NCI-H524 treated with DMSO at 0.1 percent for 48 hours (cell line): Measurements from ENCODE around the gene ASTL.
"Not testable (repeated sequence)": the region's sequence is repeated elsewhere in the genome, so short reads cannot be mapped to it uniquely, and the experiment has no call there.

Experiments
- DNase-seq: peaks from one replicate; lab custom pipeline; 2025; lab: John Stamatoyannopoulos, UW

Gene ASTL

GRCh38 chr2:96098900-96099590 lies 39.3 kb downstream of the ASTL start:
- DNase-seq, result no peak

GRCh38 chr2:96097951-96098823 lies 40.1 kb downstream of the ASTL start:
- DNase-seq, result no peak

DNA sequence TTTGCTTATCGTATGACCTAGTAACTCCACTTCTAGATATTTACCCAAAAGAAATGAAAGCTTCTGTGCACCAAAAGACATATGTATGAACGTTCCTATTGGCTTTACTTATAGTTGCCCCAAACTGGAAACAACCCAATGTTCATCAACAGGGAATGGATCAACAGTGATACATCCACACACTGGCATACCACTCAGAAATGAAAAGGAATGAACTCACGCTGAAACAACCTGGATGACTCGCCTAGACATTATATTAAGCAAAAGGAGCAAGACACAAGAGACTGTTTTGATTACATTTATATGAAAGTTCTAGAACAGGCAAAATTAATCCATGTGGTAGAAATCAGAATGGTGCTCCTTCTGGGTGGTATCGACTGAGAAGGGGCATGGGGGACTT lies 40.9 kb downstream of the ASTL start:
- no peak for DNase-seq

- no peak for DNase-seq
These were observed 43.1 kb downstream of the ASTL start for GRCh38 chr2:96095116-96095636.

GRCh38 chr2:96093528-96093927 lies 44.8 kb downstream of the ASTL start:
- DNase-seq, result no peak

GRCh38 chr2:96092951-96093350 lies 45.4 kb downstream of the ASTL start:
- no peak for DNase-seq

- DNase-seq, result no peak
These were observed 45.8 kb downstream of the ASTL start for GRCh38 chr2:96092573-96092877.

DNA sequence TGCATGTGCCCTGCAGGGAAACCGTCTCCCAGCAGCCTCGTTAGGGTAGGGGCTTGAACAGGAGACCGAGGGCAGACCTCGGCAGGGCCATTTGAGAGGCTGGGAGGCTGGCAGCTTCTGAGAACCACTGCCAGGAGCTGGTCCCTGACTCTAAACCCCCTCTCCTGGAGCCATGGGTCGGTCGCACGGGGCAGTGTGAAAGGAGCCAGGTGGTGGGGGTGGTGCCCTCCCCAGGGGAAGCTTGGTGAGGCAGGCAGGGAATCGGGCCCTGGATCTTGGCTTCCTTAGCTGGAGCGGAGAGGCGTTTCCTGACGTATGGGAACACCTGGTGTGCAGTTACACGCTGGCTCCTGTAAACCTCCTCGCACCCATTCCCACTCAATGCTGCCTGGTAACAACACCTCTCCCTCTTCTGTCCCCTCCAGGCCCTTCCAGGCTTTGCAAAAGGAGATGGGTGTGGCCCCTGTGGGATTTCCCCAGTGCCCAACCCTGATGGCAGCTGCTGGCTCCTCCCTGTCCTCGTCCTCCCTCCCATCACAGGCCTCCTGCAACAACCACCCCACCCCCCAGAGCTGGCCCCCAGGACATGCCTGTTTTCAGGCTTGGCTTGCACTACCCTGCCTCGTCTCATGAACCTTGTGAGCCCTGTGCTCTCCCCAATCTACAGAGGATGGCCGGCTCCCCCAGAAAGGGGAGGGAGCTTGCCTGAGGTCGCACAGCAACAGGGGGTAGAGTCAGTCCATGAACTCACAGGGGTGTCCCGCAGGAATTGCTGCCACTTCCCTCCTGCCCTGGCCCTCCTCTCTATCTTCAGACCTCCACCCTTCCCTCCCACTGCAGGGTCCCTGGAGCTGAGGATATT lies 46.4 kb downstream of the ASTL start:
- DNase-seq, result no peak

DNA sequence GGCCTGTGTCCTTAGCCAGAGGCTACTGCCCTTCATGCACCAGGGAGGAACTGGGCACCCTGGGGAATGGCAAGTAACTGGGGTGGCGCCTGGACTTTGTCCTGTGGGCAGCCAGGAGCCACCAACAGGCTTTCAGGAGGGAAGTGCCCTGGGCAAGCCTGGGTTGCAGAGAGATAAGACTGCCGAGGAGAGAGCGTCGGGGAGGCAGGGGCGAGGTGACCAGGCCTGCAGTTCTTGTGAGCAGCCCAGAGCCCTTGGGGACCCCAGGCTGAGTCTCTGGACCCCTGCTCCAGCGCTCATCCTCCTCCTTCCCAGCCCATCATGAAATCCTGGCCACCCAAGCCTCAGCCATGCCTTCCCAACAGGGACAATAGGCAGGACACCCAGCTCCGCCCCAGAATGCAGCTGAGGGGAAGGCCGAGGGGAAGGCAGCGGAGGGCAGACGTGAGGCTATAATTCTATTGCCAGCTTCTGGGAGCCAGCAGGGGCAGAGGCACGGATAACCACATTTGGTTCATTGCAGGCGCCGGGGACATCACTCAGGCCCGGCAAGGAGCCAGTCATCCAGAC lies 47.1 kb downstream of the ASTL start:
- no peak for DNase-seq

- DNase-seq, result no peak
These were observed 47.9 kb downstream of the ASTL start for GRCh38 chr2:96090196-96090926.

DNA sequence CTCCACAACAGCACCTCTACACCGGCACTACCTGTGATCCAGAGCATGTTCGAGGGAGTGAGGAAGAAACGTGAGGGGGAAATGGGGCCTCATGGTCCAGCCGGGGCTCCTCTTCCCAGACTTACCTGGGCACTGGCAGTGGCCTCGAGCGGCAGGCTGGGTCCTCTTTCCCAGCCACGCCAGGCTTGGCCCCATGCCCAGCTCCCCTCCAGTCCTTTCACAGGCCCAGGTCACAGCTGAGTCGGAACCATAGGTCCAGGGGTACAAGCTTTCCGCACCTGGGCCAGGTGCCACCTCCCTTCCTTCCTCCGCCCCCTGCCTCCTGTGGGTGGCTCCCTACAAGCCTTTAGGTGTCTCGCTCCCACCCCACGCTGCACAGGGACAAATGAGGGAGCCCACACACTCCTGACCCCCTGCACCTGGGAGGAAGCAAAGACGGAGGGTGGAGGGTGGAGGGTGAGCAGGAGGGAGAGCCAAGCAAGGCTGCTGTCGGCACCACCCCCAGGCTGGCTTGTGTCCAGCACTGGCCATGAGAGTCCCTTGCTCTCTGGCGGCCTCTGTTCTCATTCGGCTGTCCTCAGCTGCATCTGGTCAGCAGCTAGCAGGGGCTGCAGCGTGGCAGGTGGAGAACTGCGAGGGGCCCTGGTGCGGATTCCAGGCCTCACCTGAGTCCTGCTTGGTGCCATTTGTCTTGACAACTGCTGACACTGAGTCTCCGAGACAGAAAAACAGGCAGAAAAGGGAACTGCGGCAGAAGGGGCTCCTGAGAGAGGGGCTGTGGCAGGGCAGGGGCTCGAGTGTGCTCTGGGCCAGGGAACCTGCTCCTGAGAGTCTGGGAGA lies 48.7 kb downstream of the ASTL start:
- no peak for DNase-seq

DNA sequence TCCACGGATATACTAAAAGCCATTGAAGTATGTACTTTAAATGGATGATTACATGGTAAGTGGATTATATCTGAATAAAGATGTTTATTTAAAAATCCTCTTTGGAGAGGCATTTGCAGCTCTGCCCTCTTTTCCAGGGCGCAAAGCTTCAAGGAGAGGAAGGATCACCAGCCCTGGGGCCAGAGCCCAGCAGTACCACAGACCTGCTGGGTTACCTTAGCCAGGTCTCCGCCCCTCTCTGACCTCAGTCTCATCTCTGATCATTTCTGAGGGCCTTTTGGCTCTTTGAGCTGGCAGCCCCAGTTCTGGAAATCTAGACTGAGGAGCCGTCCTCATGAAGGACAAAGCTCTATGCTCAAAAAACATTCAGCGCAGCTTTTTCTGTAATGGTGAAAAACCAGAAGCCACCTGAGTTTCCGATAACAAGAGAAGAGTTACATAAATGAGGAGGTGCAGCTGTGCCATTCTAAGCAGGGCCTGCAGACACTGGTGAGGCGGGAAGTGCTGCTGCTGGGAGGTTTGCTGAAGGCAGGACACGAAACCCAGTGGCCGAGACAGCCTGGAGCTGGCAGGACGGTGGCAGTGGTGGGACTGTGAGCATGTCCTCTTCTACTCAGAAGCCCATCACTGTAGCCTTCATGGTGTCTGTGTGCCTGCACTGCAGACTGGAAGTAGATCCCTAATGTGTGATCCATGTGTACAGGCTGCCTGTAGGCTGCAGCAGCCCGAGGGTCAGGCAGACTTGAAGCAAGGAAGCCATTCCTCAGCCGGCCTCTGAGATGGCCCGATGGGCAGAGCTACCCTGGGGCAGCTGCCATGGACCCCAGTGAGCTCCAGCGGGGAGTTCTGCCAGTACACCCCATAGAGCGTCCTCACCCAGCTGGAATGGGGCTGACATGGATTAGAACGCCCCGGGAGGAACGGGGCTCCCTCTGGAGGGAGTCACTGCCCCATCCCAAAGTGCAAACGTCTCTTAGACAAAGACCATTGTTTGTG lies 49.7 kb downstream of the ASTL start:
- no peak for DNase-seq

DNA sequence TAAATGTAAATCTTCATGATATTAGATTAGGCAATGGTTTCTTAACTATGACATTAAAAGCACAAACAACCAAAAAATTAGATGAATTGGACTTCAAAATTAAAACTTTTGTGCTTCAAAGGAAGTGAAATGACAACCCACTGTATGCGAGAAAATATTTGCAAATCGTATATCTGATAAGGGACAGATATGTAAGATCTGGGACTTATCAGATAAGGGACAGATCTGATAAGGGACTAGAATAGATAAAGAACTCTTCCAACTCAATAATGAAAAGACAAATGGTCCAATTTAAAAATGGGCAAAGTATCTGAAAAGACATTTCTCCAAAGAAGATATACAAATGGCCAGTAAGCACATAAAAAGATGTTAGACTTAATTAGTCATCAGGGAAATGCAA lies 51.2 kb downstream of the ASTL start:
- DNase-seq, result no peak

DNA sequence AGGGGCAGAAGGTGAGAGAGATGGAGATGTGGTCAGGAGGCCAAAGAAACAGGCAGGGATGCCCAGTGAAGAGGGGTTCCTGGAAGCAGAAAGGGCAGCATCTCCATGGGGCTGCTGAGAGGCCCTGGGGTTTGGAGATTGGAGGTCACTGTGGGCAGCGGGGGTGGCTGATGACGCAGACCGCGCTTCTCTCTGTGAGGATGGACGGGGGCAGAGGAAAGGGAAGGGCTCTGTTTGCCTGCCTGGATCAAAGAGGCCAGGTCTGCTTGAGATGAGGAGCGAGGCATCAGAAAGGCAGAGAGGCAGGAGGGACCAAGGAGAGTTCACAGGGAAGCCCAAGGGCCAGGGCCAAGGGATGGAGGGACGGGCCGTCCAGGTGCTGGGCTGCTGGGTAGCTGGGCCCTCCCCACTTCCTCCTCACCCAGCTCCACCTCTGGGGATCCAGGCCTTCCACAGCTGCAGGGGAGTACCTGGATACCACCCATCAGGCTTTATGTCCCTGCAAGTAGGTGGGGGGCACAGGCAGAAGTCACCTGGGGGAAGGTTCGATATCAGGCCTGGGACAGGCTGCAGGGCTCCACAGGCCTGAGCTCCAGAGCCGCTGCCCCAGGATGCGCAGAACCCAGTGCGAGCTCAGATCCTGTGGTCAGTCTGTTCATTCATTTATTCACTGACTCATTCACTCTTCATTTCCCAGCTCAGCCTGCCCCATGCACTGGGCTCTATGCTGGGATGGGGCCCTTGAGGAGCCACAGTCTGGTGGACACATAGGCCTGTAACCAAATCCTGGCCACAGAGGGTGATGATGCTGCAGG lies 52.6 kb downstream of the ASTL start:
- DNase-seq, result no peak

GRCh38 chr2:96084858-96085518 lies 53.3 kb downstream of the ASTL start:
- DNase-seq, result not testable (repeated sequence)

GRCh38 chr2:96083989-96084857 lies 54.1 kb downstream of the ASTL start:
- no peak for DNase-seq
